HG02885 (cell line): Measurements from ENCODE around the gene PLD1.
"Not testable (repeated sequence)": the region's sequence is repeated elsewhere in the genome, so short reads cannot be mapped to it uniquely, and the experiment has no call there.

Experiments
- ATAC-seq: cut with Tn5 transposase; IDR thresholded peaks from one replicate; pipeline ENCODE4 v1.9.1; 2021; ENCODE audit warnings: mild to moderate bottlenecking; ENCODE audit not compliant: unreplicated experiment, poor library complexity

The PLD1 gene

GRCh38 chr3:171821778-171822358 is 11.6 kb upstream of the PLD1 start:
- ATAC-seq, result no peak

GRCh38 chr3:171821044-171821443 is 10.8 kb upstream of the PLD1 start:
- no peak for ATAC-seq

- ATAC-seq, result no peak
Observed at GRCh38 chr3:171817074-171817800, 7.0 kb upstream of the PLD1 start.

DNA sequence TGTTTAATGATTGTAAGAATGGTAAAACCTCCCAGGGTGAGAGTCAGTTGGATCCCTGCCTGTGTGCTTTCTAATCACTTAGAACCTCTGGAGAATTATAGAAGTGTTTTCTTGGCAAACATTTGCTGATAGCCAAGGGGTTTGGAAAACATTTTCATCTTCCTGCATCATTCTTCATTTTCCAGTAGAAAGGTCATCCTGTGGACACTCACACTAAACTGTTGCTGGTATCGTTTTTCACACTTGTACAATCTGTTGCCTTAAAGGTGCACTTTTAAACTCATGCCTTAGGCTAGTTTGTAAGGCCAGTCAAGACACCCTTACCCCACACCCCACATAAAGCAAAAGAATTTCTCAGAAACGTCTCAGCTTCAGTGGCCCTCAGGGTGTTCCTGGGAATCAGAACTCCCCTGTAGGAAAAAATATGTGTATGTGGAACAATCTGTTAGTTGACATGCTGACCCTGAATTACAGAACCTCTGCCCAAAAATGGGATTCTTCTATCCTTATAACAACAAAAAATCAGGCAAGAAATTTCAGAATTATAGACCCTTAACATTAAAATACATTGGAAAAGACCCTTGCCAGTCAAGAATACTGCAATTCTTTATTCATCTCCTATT is 5.8 kb upstream of the PLD1 start:
- ATAC-seq, result no peak

DNA sequence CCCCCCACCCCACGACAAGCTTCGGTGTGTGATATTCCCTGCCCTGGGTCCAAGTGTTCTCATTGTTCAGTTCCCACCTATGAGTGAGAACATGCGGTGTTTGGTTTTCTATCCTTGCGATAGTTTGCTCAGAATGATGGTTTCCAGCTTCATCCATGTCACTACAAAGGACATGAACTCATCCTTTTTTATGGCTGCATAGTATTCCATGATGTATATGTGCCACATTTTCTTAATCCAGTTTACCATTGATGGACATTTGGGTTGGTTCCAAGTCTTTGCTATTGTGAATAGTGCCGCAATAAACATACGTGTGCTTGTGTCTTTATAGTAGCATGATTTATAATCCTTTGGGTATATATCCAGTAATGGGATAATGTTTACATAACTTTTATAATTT is 4.4 kb upstream of the PLD1 start:
- not testable (repeated sequence) for ATAC-seq

DNA sequence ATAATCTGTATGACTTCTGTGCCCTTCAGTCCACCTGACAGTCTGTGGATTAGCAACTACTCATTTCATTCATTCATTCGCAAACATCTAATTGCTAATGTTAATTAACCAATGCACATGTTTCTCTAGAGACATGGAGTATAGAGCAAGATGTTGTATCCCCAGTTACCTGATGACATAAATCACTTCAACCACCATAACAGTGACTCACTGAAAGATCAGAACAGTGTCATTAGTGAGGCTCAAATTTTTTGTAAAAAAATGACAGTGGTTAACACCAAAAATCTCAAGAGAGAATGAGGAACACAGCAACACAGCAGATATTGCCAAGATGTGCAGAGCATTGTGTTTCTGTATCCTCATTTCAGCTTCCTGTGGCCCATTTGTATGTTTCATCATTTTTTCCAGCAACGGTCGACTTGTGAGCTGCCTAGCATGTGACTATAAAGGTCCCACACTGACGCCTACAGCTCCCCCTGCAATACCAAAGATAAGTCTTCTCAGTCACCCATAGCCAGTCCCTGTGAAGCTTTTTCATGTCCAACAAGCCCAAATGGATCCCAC is 3.7 kb upstream of the PLD1 start:
- peak; percentile 53 for ATAC-seq

- no peak for ATAC-seq
Observed at GRCh38 chr3:171813278-171813896, 3.1 kb upstream of the PLD1 start.

GRCh38 chr3:171812811-171813210 is 2.5 kb upstream of the PLD1 start:
- no peak for ATAC-seq

GRCh38 chr3:171811913-171812335 is 1.6 kb upstream of the PLD1 start:
- no peak for ATAC-seq

DNA sequence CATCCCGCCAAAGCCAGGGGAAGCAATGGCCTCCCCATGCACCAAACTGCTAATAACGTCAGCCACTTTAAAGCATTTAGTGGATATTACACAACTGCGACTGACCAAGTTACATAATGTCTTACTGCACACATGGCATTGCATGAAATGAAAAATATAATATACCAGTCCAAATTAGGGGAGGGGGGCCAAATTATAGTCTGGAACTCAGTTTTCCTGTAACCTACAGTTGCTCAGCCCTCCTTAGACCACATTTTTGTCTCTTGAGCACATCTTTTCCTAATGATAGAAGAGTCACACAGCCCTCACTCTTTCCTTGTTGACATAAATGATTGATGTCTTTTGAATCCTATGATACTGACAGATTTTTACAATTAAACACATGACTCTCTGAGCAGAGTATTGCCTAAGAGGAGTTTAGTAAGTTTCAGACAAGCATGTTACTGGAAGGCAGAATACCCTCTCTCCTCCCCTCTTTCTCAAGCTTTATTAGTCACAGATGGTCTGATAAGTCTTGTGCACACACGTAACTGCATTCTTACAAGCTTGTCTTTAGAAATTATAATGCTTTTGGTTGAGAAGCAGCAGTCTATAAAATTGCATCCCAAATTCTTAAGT is 1.1 kb upstream of the PLD1 start:
- ATAC-seq, result no peak

DNA sequence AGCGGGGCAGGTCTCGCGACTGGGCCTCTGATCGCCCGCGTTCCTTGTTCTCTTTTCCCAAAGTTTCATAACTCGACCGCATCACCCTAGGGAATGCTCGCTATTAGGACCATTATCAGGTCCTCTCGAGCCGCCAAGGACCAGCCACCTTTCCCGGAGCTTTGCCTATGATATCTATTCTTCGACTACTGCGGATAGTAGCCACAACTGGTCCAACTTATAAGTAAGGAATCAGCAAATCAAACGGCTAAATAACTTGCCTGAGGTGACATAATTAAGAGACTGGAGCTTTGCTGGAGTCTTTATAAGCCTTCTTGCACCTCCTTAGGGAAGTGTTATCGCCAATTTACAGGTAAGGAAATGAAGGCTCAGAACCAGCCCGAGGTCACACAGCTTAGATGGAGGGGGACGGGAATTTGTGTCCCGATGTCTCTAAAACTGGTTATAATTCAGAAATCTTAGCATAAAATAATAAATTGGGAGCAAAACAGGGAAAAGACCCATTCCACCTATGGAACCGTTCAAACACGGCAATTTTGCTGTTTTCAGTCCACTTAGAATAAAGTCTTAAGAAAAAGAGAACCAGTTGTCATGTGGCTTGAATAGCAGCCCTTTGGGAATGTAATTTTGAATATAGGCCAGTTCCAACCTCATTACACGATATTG is 479 bp upstream of the PLD1 start:
- ATAC-seq, result no peak

- peak; percentile 22 for ATAC-seq
Observed at GRCh38 chr3:171809611-171809860, 747 bp downstream of the PLD1 start.

- ATAC-seq, result no peak
Observed at GRCh38 chr3:171807806-171808205, 2.5 kb downstream of the PLD1 start.

- no peak for ATAC-seq
Observed at GRCh38 chr3:171807129-171807675, 3.1 kb downstream of the PLD1 start.

DNA sequence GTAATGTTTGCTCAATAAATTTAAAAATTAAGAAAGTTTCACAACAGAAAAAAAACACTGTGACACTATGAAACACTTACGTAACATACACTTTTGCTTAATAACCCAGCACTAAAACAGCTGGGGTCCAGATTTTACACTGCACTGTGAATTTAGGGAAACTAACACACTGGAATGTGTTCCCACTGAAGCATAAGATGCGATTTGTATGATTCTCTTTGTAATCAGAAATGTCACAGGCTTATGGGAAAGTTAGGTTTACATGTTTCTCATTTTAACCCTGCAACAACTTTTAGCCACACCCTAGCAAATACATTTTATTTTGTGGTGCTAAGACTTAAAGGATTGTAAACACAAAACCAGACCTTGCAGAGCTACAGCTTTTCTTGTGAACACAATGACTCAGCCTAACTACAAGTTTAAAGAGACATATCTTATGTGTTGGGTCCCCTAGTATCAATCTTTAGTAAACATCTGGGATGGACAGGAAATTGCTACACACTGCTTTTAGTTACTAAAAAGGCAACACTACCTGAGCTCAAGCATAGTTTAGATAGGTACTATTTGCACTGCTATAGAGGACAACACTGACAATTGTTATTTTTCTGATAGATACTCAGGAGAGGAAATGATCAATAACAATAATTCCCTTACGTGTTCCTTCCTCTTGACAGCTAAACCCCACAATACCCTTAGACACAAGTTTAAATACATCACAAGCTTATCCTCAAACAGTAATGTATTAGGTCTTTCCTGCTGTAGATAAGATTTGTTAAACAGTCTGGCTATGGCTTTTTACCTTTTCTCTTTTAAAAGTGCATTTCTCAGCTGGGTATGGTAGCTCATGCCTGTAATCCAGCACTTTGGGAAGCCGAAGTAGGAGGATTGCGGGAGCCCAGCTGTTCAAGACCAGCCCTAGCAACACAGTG is 3.8 kb downstream of the PLD1 start:
- ATAC-seq, result no peak

GRCh38 chr3:171805687-171806086 is 4.6 kb downstream of the PLD1 start:
- no peak for ATAC-seq

DNA sequence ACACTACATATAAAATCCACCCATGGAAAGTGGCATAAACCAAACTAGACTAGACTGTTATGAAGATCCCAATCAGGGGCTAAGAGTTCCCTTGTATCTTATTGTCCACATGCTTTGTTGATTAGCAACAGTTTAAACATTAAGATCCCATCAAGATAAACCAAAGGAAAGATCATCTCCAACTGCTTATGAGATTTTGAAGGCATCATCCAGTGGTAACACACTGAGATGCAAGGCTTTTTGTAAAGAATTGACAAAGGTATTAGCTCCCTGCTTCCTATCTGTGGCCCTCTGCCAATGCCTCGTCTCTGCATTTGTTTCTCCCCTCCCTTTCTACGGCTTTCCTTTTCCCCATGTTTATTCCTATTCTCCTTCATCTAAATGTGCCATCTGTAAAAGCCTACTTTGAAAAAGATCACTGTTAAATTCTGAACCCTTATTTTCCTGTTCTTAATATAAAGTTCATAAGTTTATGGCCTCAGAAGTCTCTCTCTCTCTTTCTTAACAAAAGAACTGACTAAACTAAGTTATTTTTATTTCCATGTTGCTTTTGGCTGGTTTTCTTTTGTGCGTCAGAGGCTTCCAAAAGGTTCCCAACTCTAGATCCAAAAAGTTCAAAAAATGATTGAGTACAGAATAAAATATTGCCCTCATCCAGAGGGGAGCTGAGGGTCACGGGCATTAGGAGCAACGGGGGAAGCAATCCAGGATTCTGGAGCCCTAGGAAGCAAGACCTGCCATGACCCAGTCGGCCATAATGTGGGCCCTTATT is 5.5 kb downstream of the PLD1 start:
- no peak for ATAC-seq

DNA sequence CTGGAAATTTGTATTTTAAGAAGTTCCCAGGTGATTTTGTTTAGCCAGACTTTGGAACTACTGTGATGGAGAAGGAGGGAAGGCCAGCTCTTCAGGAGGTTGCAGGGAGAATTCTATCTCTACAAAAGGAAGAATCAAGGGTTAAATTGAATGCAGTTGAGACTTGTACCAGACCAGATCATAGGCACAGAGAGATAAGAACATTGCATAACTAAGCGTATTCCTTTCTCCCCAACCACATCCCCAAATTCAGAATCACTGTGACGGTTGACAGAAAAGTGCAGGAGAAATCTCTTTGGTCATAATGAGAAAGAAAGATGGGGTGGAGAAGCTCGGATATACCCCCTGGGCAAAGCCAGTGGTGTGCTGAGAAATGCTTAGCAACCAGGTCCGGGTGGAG is 7.2 kb downstream of the PLD1 start:
- ATAC-seq, result no peak
